CD4-positive, alpha-beta T cell treated with Interleukin-1 beta for 1 hour (primary cell): ENCODE results near the gene BCAR1.
"Not testable (repeated sequence)": the region's sequence is repeated elsewhere in the genome, so short reads cannot be mapped to it uniquely, and the experiment has no call there.

ENCODE experiments used
- DNase-seq, 2 donors: peaks; one replicate each; pipeline ENCODE4 v3.0.0-alpha.2; 2020 to 2022

The BCAR1 gene

DNA sequence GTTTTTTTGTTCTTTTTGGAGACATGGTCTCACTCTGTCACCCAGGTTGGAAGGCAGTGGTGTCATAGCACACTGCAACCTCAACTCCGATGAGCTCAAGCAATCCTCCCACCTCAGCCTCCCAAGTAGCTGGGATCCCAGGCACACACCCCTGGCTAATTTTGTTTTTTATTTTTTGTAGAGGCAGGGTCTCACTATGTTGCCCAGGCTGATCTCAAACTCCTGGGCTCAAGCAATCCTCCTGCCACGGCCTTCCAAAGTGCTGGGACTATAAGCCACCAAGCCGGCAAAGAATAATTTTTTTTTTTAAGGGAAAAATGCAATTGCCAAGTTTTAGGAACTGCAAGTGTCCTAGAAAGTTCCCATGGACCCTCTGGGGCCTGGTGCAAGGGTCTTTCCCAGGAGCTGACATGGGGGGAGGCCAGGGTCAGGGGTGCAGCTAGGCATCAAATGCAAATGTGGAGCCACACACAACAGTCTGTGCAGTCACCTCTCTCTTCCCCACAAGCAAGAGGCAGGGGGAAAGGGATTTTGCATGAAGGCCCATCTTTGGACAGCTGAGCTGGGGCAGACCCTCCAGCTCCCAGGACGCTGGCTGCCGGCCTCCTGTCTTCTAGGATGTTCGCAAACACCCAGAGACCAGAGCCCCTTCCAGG, 20.1 kb upstream of the BCAR1 start:
- DNase-seq, result no peak

GRCh38 chr16:75269358-75269757, 17.9 kb upstream of the BCAR1 start:
- not testable (repeated sequence) for DNase-seq

GRCh38 chr16:75267631-75268264, 16.3 kb upstream of the BCAR1 start:
- DNase-seq, result no peak

GRCh38 chr16:75266738-75267630, 15.6 kb upstream of the BCAR1 start:
- no peak for DNase-seq

- peak in 1 of 2 donors; percentile 14 for DNase-seq
These were observed 14.7 kb upstream of the BCAR1 start for GRCh38 chr16:75265911-75266701.

- DNase-seq, result no peak
These were observed 13.8 kb upstream of the BCAR1 start for GRCh38 chr16:75264999-75265910.

DNA sequence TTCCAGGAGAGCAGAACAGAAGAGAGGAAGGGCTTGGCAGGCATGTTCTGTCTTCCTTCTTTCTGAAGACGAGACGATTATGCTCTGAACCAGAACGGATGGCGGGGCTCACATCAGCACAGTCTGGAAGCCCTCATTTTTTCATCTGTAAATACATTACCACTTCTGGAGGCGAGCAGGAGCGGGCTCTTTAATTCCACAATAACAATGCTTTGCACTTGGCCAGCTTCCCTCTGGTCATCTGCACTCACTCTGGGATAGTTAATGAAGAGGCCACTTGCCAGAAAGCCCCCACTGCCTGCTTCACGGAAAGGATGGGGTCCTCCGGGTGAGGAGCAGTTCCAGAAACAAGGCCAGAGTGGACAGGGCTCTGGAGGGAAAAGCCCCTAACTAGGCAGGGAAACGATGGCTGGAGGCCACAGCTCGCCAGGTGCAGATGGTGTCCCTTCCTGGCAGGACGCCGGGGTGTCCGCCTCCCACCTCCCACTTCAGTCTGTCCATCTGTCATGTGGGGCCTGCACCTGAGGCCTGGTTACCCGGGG, 13.1 kb upstream of the BCAR1 start:
- DNase-seq, result no peak

DNA sequence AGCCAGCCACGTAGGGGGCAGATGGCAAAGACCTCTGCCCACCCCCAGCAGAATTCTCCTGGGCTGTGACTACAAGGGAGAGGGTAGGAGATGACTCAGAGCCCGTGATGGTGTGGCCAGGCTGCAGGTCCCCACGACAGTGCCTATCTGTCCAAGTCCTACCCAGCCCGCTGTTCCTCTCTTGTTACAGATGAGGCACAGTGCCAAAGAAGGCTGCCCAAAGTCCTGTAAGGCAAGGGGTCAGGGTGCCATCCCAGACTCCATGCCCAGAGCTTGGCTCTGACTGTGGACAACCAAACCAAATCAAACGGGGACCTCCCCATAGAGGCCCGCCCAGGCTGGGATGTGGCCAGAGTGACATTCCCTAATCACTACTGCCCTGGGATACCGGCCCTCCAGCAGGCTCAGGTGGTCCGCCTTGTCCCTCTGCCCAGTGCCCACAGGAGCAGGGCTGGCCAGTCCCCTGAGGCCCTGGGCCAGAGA, 12.6 kb upstream of the BCAR1 start:
- no peak for DNase-seq

GRCh38 chr16:75263291-75263962, 12.0 kb upstream of the BCAR1 start:
- DNase-seq, result no peak

- DNase-seq, result no peak
These were observed 11.3 kb upstream of the BCAR1 start for GRCh38 chr16:75262800-75263127.

GRCh38 chr16:75262104-75262799, 10.8 kb upstream of the BCAR1 start:
- no peak for DNase-seq

GRCh38 chr16:75261590-75262078, 10.2 kb upstream of the BCAR1 start:
- no peak for DNase-seq

GRCh38 chr16:75260851-75261589, 9.6 kb upstream of the BCAR1 start:
- DNase-seq, result no peak

- DNase-seq, result no peak
These were observed 7.3 kb upstream of the BCAR1 start for GRCh38 chr16:75258807-75259141.

DNA sequence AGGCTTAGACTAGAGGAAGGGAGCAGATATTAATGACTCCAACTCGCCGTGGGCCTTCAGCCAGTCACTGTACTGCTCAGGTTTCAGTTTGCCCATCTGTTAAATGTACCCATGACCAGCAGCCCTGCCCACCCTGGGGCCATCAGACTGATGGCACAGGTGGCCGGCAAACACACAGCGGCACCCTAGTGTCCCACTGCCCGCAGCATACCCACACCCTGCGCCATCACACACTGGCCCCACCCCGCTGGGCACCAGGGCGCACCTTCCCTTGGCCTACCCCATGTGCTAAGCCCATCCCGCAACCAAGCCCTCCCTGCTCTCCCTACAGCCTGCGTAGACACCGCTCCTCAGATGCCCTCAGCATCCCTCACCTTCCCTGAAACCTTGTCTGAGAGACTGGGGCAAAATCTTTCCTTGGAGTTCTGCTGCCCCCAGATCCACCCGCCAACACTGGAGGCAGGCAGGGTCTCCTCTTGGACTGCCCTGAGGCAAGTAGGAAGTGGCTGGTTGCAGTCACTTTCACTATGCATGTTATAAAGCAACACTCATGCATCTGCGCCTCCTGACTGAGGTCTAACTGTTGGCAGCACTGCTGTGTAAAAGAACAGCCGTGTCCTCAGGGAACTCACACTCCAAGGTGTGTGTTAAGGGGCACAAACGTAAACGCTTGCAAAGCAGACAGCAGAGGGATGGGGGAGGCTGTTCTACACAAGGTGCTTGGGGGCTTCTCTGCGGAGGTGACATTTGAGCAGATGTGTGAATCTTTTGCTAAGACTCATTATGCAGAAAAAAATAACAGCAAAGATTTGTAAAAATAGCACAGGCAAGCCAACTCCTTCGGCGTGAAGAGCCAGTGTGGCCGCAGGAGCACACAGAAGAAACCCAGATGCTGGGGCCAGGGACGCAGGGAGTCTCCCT, 6.7 kb upstream of the BCAR1 start:
- DNase-seq, result no peak

- no peak for DNase-seq
These were observed 5.4 kb upstream of the BCAR1 start for GRCh38 chr16:75256696-75257343.

DNA sequence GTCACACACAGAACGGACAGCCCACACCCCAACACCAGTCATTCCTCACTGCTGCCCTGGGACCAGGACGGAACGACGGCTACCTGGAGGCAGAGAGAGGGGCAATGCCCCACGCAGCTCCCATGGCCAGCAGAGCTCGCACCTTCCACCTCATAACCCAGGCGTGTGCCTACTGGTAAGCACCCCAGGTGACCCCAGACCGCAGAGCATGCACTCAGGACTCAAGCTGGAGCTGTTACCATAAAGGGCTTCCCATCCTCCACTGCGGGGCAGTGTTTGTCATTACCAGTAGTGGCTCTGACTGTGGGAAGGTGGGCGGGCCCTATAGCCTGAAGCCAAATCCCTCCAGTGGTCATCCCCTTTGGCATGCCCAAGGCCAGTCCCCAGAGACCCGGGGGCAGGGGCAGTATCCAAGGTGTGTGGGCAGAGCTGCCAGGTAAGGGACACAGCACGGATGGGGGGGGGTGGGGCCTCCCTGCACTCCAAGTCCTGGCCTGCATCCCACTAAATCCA, 4.7 kb upstream of the BCAR1 start:
- DNase-seq, result no peak
